ENCODE data around the gene RXFP2.

GRCh38 chr13:31815361-31816144 lies 76.2 kb downstream of the RXFP2 start:
- TF ChIP-seq ZNF600 (tag by site-specific recombination; IDR thresholded peaks at IDR 0.05) (no peak), ZNF791 (tag by site-specific recombination; IDR thresholded peaks at IDR 0.05) (no peak), ZBTB8A (tag by site-specific recombination; IDR thresholded peaks at IDR 0.05) (no peak), ZNF354C (tag by site-specific recombination; IDR thresholded peaks at IDR 0.05; ENCODE audit: borderline replicate concordance, low read depth) (no peak), ZNF311 (tag by site-specific recombination; IDR thresholded peaks at IDR 0.05; ENCODE audit: borderline replicate concordance) (no peak), ZNF747 (tag by site-specific recombination; IDR thresholded peaks at IDR 0.05) (no peak), KLF9 (tag by site-specific recombination; IDR thresholded peaks at IDR 0.05; ENCODE audit: low read depth) (no peak), IKZF3 (tag by site-specific recombination; IDR thresholded peaks at IDR 0.05) (no peak), ZNF555 (tag by site-specific recombination; conservative IDR thresholded peaks at IDR 0.05) (no peak), REST (tag by site-specific recombination; IDR thresholded peaks at IDR 0.05) (no peak), TSHZ1 (tag by site-specific recombination; IDR thresholded peaks at IDR 0.05; ENCODE audit: borderline replicate concordance) (no peak), CTCF (tag by site-specific recombination; IDR thresholded peaks at IDR 0.05) (no peak)
